NCI-H2196 (cell line): Measurements from ENCODE around the gene EDRF1.
"Not testable (repeated sequence)": the region's sequence is repeated elsewhere in the genome, so short reads cannot be mapped to it uniquely, and the experiment has no call there.

Experiments used
- DNase-seq: peaks from one replicate; lab custom pipeline; 2025; ENCODE audit not compliant: unreplicated experiment; lab: John Stamatoyannopoulos, UW

Gene EDRF1

GRCh38 chr10:125707541-125708468, 11.7 kb upstream of the EDRF1 start:
- peak; percentile 8 for DNase-seq

GRCh38 chr10:125708971-125709503, 10.5 kb upstream of the EDRF1 start:
- DNase-seq = no peak

DNA sequence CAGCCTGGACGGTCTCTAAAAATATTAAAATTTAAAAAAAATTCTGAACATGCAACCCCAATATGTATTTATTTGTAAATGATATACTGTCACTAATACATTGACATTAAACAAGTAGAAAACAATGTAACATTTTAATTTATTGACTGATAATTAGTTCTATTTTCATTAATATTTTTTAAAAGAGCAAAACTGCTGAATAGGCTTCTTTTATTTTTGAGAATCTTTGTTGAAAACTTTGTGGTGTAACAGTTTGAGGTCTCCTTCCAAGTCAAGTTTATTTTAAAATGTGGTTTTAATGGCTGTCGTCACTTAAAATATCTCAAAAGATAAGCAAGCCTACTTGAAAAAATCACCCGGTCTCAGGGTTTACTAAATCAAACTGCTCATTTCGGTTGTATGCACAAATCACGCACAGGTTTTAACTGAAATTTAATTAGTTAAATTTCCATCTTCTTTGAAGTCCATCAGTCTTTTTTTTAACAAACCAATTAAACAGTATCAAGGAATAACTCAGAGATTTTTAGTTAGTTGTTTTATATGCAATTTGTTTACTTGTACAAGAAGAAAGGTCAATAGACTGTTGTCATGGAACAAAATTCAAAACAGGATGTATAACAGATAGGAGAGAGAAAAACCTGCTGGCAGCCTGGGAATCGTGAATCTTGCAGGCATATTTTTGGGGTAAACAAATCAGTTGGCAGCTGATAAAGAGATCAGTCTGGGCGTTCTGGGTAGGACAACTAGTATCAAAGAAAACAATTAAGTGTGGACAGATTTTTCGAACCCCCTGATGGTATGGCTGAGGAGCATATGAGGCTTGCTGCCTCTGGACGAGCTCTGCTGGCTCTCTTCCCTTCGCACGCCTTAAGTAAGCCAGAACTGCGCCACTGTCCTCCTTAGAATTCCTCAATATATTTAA, 9.7 kb upstream of the EDRF1 start:
- DNase-seq = no peak

DNA sequence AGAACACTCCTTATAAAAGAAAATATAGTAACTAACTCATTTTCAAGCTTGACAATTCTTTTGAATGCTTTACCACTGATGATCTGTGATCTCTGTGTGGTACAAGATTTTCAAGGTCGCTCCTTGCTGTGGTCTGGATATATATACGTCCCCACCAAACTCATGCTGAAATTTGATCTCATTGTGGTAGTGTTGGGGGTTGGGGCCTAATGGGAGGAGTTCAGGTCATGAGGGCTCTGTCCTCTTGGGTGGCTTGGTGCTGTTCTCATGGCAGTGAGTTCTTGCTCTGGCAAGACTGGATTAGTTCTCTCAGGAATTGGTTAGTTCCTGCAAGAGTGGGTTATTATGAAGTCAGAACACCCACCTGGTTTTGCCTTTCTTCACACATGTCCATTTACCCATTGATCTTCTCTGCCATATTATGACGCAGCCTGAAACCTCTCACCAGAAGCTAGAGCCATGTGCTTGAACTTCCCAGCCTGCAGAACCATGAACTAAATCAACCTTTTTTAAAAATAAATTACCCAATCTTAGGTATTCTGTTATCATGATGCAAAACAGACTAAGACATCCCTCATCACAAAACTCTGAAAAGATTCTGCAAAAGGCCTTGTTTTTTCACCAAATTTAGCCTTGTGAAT, 8.3 kb upstream of the EDRF1 start:
- DNase-seq = no peak

DNA sequence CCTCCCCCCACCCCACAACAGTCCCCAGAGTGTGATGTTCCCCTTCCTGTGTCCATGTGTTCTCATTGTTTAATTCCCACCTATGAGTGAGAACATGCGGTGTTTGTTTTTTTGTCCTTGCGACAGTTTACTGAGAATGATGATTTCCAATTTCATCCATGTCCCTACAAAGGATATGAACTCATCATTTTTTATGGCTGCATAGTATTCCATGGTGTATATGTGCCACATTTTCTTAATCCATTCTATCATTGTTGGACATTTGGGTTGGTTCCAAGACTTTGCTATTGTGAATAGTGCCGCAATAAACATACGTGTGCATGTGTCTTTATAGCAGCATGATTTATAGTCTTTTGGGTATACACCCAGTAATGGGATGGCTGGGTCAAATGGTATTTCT, 4.8 kb upstream of the EDRF1 start:
- not testable (repeated sequence) for DNase-seq

- DNase-seq = no peak
These were observed 483 bp downstream of the EDRF1 start for GRCh38 chr10:125720002-125720382.

GRCh38 chr10:125721035-125721434, 1.5 kb downstream of the EDRF1 start:
- no peak for DNase-seq

DNA sequence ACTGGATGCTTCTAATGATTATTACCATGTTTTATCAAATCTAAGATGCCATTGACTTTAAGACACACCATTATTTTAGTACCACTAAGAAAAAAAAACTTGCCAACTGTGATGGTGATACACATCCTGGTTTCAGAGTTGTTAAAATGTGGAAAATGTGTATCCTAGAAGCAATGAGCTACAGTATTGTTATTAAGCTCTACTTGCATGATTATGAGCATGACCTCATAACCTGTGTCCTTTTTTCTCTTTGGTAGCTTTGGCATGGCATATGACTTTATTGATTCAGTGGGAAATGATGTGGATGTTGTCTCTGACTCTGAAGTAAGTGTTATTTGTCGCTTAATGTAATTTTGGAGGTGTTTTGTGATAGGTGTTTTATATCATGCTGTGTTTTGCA, 3.3 kb downstream of the EDRF1 start:
- DNase-seq = no peak

- DNase-seq = no peak
These were observed 7.4 kb downstream of the EDRF1 start for GRCh38 chr10:125726914-125727313.

DNA sequence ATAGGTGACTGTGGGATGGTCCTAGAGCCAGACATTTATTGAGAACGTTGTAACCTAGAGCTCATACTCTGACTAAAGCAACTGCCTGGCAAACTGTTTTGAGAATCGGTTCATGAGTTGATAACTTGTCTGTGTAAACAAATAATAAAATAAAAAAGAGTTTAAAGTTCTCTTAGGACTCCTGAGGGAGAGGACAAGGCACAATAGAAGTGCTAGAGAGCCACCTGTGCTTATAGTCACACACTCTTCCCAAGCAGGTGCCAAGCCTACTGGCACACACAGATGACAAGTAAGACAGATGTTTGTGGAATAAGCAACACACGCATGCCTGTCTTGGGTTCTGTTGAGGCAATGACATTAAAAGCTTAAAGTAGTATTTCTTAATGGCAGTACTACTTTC, 7.9 kb downstream of the EDRF1 start:
- DNase-seq = no peak

GRCh38 chr10:125734148-125734547, 14.6 kb downstream of the EDRF1 start:
- no peak for DNase-seq

DNA sequence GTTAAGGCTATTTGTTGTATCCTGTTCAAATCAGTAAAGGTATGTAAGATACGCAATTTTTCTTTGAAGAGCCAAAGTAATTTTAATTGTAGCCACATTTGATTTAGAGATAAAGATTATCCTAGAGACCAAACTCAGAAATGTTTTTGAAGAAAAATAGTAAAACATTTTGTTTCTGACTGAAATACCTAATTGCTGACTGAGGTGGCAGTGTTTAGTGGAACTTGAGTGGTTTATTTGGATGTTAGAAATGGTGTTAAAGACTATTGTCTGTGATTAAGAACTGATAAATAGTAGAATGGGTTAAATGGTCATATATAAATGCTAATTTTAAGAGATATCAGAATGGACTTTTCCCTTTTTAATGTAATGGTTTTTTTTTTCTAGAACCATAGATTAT, 15.3 kb downstream of the EDRF1 start:
- no peak for DNase-seq

DNA sequence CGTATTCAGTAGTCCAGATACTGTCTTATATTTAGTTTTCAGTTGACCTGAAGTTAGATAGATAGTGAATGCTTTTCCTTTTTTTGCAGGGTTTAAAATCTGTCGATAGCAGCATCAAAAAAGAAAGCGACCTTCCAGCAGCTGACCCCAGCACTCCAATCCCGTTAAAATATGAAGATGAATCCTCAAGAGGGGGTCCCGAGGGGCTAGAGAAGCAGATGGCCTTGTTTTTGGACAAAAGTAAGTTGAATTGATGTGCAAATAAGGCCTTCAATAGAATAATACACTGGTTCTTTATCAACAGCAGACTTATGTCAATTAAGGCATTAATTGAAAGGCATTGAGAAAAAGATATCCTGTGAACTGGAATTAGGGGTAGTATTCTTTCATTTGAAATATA, 18.7 kb downstream of the EDRF1 start:
- DNase-seq = no peak

GRCh38 chr10:125739994-125740679, 20.6 kb downstream of the EDRF1 start:
- no peak for DNase-seq

GRCh38 chr10:125742465-125742864, 23.0 kb downstream of the EDRF1 start:
- DNase-seq = no peak

- no peak for DNase-seq
These were observed 25.4 kb downstream of the EDRF1 start for GRCh38 chr10:125744909-125745308.

- DNase-seq = no peak
These were observed 27.9 kb downstream of the EDRF1 start for GRCh38 chr10:125747417-125747816.

DNA sequence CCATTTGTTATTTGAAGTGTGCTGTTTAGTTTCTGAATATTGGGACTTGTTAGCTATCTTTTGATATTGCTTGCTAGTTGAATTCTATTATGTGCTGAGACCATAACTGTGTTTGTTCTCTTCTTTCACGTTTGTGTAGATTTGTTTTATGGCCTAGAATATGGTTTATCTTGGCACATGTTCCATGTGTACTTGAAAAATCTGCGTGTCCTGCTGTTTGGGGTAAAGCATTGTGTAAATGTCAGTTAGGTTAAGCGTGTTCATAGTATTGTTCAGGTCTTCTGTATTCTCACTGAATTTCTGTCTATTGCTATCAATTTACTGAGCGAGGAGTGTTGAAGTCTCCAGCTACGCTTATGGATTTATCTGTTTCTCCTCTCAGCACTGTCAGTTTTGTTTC, 36.7 kb downstream of the EDRF1 start:
- peak; percentile 1 for DNase-seq

DNA sequence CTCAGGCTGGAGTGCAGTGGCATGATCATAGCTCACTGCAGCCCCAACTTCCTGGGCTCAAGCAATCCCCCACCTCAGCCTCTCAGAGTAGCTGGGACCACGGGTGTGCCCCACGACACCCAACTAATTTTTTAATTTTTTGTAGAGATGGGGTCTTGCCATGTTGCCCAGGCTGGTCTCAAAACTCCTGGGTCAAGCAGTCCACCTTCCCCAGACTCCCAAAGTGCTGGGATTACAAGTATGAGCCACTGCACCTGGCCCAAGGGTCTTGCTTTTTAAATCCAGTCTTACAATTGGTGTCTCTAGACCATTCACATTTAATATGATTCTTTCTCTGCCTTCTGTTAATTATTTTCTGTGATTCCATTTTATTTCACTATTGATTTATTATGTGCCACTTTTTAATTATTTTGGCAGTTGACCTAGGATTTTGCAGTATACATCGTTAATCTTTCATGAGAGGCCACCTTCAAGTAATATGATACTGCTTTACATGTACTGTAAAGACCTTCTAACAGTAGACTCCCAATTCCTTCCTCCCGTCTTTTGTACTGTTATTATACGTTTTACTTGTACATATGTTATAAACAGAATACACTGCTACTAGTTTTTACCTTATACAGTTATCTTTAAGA, 37.5 kb downstream of the EDRF1 start:
- DNase-seq = no peak

DNA sequence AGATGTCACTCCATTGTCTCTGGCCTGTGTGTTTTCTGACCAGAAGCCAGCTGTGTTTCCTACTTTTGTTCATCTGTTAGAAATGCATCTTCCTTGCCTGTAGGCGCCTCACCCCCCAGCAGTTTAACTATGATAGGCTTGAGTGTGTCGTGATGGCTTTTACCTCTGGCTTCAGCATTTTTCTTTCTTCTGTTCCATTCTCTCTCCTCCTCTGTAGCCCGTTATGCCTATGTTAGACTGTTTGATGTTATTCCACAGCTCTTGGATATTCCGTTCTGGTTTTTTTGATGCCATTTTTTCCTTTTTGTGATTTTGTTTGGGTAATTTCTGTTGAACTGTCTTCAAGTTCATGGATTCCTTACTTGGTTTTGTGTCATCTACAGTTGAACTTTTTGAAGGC, 38.2 kb downstream of the EDRF1 start:
- DNase-seq = no peak
